Cardiac fibroblast (primary cell): Measurements from ENCODE around the gene EPHA6.

Source experiments
- DNase-seq, 2 donors: peaks; one replicate each; pipeline versions ENCODE4 v3.0.0 to v3.0.0-alpha.2; 2010; ENCODE audit warnings: low read depth in 2 of 2
- H3K4me3 ChIP-seq, 2 donors: replicated peaks in 1 of 2; 1 replicate in 1 of 2; 2 replicates in 1 of 2; pipeline ENCODE4 v1.5.1; 2011; ENCODE audit warnings: low read depth in 2 of 2, low read length in 2 of 2, mild to moderate bottlenecking in 2 of 2, moderate library complexity in 1 of 2
- TF ChIP-seq, protein P1 (sequence below): IDR thresholded peaks from one replicate; pipeline ENCODE4 v1.5.1; 2011; ENCODE audit warnings: low read depth, mild to moderate bottlenecking, low read length, inconsistent platforms

EPHA6 gene

DNA sequence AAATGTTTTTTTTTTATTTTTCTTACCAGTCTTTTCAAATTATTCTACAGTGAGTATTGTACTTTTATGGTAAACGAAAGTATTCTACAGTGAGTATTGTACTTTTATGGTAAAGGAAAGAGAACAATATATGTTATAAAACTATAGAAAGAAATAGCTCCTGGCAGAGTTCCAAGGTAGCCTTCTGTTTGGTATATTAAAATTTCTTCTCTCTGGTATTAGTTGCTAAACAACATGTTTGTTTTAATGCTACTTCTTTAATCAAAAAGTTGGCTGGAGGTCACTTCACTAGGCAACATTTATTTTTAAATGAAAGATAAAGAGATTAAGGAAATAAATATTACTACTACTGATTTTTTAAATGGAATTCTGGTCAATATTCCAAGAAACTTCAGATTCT is 841.6 kb downstream of the EPHA6 start:
- TF ChIP-seq, protein P1, sequence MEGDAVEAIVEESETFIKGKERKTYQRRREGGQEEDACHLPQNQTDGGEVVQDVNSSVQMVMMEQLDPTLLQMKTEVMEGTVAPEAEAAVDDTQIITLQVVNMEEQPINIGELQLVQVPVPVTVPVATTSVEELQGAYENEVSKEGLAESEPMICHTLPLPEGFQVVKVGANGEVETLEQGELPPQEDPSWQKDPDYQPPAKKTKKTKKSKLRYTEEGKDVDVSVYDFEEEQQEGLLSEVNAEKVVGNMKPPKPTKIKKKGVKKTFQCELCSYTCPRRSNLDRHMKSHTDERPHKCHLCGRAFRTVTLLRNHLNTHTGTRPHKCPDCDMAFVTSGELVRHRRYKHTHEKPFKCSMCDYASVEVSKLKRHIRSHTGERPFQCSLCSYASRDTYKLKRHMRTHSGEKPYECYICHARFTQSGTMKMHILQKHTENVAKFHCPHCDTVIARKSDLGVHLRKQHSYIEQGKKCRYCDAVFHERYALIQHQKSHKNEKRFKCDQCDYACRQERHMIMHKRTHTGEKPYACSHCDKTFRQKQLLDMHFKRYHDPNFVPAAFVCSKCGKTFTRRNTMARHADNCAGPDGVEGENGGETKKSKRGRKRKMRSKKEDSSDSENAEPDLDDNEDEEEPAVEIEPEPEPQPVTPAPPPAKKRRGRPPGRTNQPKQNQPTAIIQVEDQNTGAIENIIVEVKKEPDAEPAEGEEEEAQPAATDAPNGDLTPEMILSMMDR: no peak
- DNase-seq: no peak
- no peak overlapping the region for H3K4me3 ChIP-seq

DNA sequence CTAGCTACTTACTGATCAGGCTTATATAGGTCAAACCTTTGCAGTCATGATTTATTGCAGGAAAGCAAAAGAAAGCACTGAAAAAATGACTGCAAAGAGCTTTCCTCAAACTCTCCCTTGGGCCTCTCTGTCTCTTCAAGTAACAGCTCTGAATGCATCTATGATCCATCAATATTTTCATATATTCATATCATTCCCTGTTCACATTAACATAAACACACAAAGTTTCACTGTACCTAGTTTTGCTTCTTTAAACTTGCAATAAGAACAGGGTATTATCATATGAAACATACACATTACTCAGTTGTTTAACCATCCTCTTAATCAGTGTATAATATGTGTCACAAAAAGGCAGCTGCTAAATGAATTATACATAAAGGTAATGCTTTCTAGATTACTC is 842.2 kb downstream of the EPHA6 start:
- no peak for DNase-seq
- TF ChIP-seq, protein P1: no peak
- H3K4me3 ChIP-seq: no peak overlapping the region

DNA sequence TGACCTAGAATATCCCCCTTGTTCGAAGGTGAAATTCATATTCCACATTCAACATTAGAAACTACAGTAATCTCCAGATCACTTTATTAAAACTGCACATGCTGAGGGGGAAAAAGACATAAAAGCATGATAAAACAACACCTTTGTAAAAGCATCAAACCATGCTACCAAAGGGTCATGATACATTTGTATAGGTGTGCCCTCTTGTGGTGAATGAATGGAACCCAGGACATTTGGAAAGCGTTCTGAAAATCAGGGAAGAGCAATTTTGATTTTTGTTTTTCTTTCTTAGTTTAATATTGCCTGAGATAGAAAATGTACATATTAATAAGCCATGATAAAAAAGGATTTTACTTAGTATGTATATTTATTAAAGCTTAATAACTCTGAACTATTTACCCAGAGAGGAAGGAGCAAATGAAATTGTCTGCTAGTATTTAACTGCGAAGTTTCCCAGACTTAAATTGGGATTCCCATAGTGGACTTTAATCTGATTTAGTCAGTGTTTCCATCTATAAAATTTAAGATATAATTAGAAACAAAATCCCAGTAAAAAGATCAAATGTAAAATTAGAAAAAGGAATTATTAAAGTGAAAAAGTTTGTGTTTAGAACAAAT is 844.4 kb downstream of the EPHA6 start:
- TF ChIP-seq, protein P1: peak; percentile 64
- peak; percentile 12 to 49 for DNase-seq

DNA sequence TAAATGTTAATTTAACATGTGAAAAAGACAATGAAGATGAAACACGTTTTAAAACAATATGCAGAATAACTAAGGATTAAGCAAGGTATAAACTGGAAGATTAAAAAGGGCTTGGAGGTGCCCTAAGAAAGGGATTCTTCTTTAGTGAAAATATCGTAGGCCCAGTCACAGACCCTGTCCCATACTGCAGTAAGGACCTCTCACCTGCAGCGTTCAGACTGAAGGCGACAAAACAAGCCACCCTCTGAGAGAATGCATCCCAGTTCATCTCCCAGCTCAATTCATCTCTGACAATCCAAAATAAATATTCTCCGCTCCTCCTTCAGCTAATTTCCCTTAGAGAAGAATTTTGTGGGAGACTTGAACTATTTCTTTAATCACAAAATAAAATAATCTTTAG is 847.9 kb downstream of the EPHA6 start:
- H3K4me3 ChIP-seq: no peak overlapping the region
- no peak for DNase-seq
- TF ChIP-seq, protein P1: no peak

More for the DNA sequence above, 844.4 kb downstream of the EPHA6 start:
- no peak overlapping the region for H3K4me3 ChIP-seq

DNA sequence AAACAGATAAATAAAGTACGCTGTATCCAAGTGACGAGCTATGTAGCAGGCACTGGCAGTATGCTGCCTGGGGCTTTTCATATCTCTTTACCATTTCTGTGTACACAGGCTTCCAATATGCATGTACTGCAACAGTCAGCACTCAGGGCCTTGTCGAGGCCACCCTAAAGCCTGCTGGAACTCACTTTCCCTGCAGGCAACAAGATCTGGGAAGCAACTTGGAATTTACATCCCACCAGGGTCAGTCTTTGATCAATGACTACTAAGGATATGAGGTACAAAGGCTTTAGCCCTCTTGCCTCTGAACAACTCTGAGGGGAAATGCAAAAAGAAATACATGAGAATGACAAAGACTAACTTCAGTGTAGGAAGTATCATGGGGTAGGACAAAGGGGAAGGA is 848.4 kb downstream of the EPHA6 start:
- no peak overlapping the region for H3K4me3 ChIP-seq
- TF ChIP-seq, protein P1: no peak

DNA sequence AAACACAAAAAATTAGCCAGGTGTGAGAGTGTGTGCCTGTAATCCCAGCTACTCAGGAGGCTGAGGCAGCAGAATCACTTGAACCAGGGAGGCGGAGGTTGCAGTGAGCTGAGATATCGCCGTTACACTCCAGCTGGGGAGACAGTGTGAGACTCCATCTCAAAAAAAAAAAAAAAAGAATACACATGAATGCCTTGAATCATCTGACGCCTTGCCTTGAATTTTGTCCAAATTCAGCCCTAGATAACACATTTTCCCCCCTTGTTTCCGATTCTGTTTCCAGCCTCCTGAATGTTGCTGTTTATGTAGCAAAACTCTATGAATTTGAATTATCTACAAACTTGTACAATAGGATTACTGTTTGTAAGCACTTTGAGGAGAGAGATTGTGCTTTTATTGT is 851.5 kb downstream of the EPHA6 start:
- no peak for DNase-seq
- TF ChIP-seq, protein P1: no peak
- no peak overlapping the region for H3K4me3 ChIP-seq

More for the DNA sequence above, 848.4 kb downstream of the EPHA6 start:
- no peak for DNase-seq

DNA sequence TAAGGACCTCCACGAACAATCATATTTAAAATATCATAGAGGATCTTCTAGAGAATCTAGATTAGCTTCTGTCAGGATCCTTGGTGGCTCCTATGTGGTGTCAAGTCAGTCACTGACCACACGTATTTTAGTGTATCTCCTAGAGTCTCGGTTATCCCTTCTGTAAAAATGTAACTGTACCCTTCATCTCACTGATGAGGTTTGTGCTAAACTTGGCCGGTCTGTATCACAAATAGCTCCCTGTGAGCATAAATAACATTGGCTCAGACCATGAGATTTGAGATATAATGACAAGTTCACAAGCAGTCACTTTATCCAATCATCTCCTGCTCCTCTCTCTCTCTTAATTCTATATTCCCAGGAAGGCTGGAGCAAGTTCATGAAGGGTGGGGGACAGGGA is 856.6 kb downstream of the EPHA6 start:
- no peak overlapping the region for H3K4me3 ChIP-seq
- TF ChIP-seq, protein P1: no peak
- no peak for DNase-seq
